ENCODE data around the gene DMXL1. TPM values are rescaled to one million over a fixed set of nuclear protein-coding genes. Genes with fewer than 3 reads are reported as not detected.

DMXL1 gene
- total and polyA plus RNA-seq, 8 donors, result 37.5 to 48.3 (median 42.4) TPM

- no peak for TF ChIP-seq CTCF (IDR thresholded peaks at IDR 0.05)
- Histone ChIP-seq H3K27ac (no peak overlapping the region), H3K36me3 (no peaks in the 10 kb centered on the region), H3K4me3 (no peak overlapping the region), H3K4me1 (peaks cover 23 to 59% of the 10 kb centered on the region in 2 donors), H3K27me3 (no peaks in the 10 kb centered on the region), H3K9me3 (no peaks in the 10 kb centered on the region)
- DNase-seq (no peak), ATAC-seq (no peak)
- intact Hi-C loops (cut with DNase I), result no loop called here
Measured at GRCh38 chr5:119076080-119076479, 5.2 kb downstream of the DMXL1 start.

- no peaks in the 10 kb centered on the region for H3K9me3 ChIP-seq
- peaks cover 17 to 49% of the 10 kb centered on the region in 2 donors for H3K4me1 ChIP-seq
- no peaks in the 10 kb centered on the region for H3K36me3 ChIP-seq
- H3K27ac ChIP-seq, result no peak overlapping the region
- no peak for DNase-seq
- intact Hi-C loops (cut with DNase I), result no loop called here
- H3K4me3 ChIP-seq, result no peak overlapping the region
- TF ChIP-seq CTCF (IDR thresholded peaks at IDR 0.05), result no peak
- no peaks in the 10 kb centered on the region for H3K27me3 ChIP-seq
- no peak for ATAC-seq
Measured at GRCh38 chr5:119077444-119077843, 6.6 kb downstream of the DMXL1 start.

GRCh38 chr5:119078071-119078846, 7.4 kb downstream of the DMXL1 start:
- H3K27me3 ChIP-seq, result no peaks in the 10 kb centered on the region
- no peak overlapping the region for H3K27ac ChIP-seq
- H3K36me3 ChIP-seq, result no peaks in the 10 kb centered on the region
- DNase-seq, result no peak
- intact Hi-C loops (cut with DNase I), result no loop called here
- no peaks in the 10 kb centered on the region for H3K9me3 ChIP-seq
- H3K4me1 ChIP-seq, result peaks cover 11 to 41% of the 10 kb centered on the region in 2 donors
- ATAC-seq, result no peak
- no peak overlapping the region for H3K4me3 ChIP-seq
- no peak for TF ChIP-seq CTCF (IDR thresholded peaks at IDR 0.05)

GRCh38 chr5:119078861-119079260, 8.0 kb downstream of the DMXL1 start:
- no peak for TF ChIP-seq CTCF (IDR thresholded peaks at IDR 0.05)
- H3K4me3 ChIP-seq, result no peak overlapping the region
- intact Hi-C loops (cut with DNase I), result no loop called here
- no peak overlapping the region for H3K27ac ChIP-seq
- no peaks in the 10 kb centered on the region for H3K27me3 ChIP-seq
- no peaks in the 10 kb centered on the region for H3K36me3 ChIP-seq
- H3K9me3 ChIP-seq, result no peaks in the 10 kb centered on the region
- DNase-seq (no peak), ATAC-seq (no peak)
- peaks cover 10 to 35% of the 10 kb centered on the region in 2 donors for H3K4me1 ChIP-seq

- Histone ChIP-seq H3K36me3 (no peaks in the 10 kb centered on the region), H3K4me1 (peaks cover 5 to 29% of the 10 kb centered on the region in 2 donors), H3K4me3 (no peak overlapping the region), H3K27me3 (no peaks in the 10 kb centered on the region), H3K27ac (no peak overlapping the region), H3K9me3 (no peaks in the 10 kb centered on the region)
- TF ChIP-seq CTCF (IDR thresholded peaks at IDR 0.05), result no peak
- no peak for ATAC-seq
- DNase-seq, result no peak
- intact Hi-C loops (cut with DNase I), result no loop called here
Measured at GRCh38 chr5:119079318-119079921, 8.5 kb downstream of the DMXL1 start.
